ENCODE measurements around the gene TJP1.
"Not testable (repeated sequence)": the region's sequence is repeated elsewhere in the genome, so short reads cannot be mapped to it uniquely, and the experiment has no call there.

The TJP1 gene

GRCh38 chr15:29838352-29839010, 16.2 kb upstream of the TJP1 start:
- DNase-seq (ENCODE audit: low read depth) = no peak

- DNase-seq (ENCODE audit: low read depth) = no peak
These were observed 13.0 kb upstream of the TJP1 start for GRCh38 chr15:29835301-29835700.

- no peak for DNase-seq (ENCODE audit: low read depth)
These were observed 10.4 kb upstream of the TJP1 start for GRCh38 chr15:29832709-29833108.

GRCh38 chr15:29826908-29827820, 4.9 kb upstream of the TJP1 start:
- DNase-seq (ENCODE audit: low read depth) = no peak

- DNase-seq (ENCODE audit: low read depth) = no peak
These were observed 3.0 kb upstream of the TJP1 start for GRCh38 chr15:29825227-29825626.

GRCh38 chr15:29822684-29823459, 604 bp upstream of the TJP1 start:
- no peak for DNase-seq (ENCODE audit: low read depth)

- no peak for DNase-seq (ENCODE audit: low read depth)
These were observed 710 bp downstream of the TJP1 start for GRCh38 chr15:29821416-29822099.

- DNase-seq (ENCODE audit: low read depth) = no peak
These were observed 1.7 kb downstream of the TJP1 start for GRCh38 chr15:29820394-29821154.

GRCh38 chr15:29819979-29820378, 2.3 kb downstream of the TJP1 start:
- no peak for DNase-seq (ENCODE audit: low read depth)

- DNase-seq (ENCODE audit: low read depth) = no peak
These were observed 4.1 kb downstream of the TJP1 start for GRCh38 chr15:29818141-29818540.

- not testable (repeated sequence) for DNase-seq (ENCODE audit: low read depth)
These were observed 4.8 kb downstream of the TJP1 start for GRCh38 chr15:29817455-29817854.

- no peak for DNase-seq (ENCODE audit: low read depth)
These were observed 7.1 kb downstream of the TJP1 start for GRCh38 chr15:29815000-29815710.

GRCh38 chr15:29813009-29813408, 9.3 kb downstream of the TJP1 start:
- no peak for DNase-seq (ENCODE audit: low read depth)

GRCh38 chr15:29812384-29812694, 9.9 kb downstream of the TJP1 start:
- DNase-seq (ENCODE audit: low read depth) = no peak

- DNase-seq (ENCODE audit: low read depth) = no peak
These were observed 10.4 kb downstream of the TJP1 start for GRCh38 chr15:29811691-29812383.

- no peak for DNase-seq (ENCODE audit: low read depth)
These were observed 16.6 kb downstream of the TJP1 start for GRCh38 chr15:29805708-29806104.

- no peak for DNase-seq (ENCODE audit: low read depth)
These were observed 17.1 kb downstream of the TJP1 start for GRCh38 chr15:29805043-29805707.

GRCh38 chr15:29802411-29802810, 19.9 kb downstream of the TJP1 start:
- no peak for DNase-seq (ENCODE audit: low read depth)

GRCh38 chr15:29800491-29801366, 21.5 kb downstream of the TJP1 start:
- no peak for DNase-seq (ENCODE audit: low read depth)
